Retinal pigment epithelial cell (primary cell): Measurements from ENCODE around the gene EXOG.

Experiments
- DNase-seq: peaks from one replicate; pipeline ENCODE4 v3.0.0-alpha.2; 2010; ENCODE audit warnings: low read depth
- H3K4me3 ChIP-seq: 2 replicates; pipeline ENCODE4 v1.5.1; 2011; ENCODE audit warnings: mild to moderate bottlenecking, low read length, control low read depth, moderate library complexity
- TF ChIP-seq, protein P1 (sequence below): conservative IDR thresholded peaks from 2 replicates; pipeline ENCODE4 v1.5.1; 2011; ENCODE audit warnings: low read depth, low read length, control low read depth, inconsistent platforms

The EXOG gene

DNA sequence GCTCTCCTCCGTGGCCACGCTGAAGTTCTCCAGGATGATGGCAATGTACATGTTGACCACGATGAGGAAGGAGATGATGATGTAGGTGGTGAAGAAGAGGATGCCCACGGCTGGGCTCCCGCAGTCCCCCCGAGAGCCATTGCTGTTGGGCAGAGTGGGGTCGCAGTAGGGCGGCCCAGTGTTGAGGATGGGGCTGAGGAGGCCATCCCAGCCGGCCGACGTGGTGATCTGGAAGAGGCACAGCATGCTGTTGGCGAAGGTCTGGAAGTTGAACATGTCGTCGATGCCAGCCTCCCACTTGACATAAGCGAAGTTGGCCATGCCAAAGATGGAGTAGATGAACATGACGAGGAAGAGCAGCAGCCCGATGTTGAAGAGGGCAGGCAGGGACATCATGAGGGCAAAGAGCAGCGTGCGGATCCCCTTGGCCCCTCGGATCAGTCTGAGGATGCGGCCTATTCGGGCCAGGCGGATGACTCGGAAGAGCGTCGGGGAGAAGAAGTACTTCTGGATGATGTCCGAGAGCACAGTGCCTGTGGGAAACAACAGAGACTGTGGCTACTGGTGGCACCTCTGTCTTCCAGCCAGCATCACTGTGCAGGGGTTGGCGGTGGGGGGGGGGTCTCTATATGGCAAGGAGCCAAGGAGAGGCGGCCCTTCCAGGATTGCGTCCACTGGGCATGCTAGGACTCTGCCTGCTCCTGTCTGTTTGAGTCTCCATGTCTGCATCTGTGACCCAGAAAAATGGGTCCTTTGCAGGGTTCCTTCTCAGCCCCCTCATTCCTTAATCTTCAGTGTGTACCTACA, 55.1 kb downstream of the EXOG start:
- TF ChIP-seq, protein P1, sequence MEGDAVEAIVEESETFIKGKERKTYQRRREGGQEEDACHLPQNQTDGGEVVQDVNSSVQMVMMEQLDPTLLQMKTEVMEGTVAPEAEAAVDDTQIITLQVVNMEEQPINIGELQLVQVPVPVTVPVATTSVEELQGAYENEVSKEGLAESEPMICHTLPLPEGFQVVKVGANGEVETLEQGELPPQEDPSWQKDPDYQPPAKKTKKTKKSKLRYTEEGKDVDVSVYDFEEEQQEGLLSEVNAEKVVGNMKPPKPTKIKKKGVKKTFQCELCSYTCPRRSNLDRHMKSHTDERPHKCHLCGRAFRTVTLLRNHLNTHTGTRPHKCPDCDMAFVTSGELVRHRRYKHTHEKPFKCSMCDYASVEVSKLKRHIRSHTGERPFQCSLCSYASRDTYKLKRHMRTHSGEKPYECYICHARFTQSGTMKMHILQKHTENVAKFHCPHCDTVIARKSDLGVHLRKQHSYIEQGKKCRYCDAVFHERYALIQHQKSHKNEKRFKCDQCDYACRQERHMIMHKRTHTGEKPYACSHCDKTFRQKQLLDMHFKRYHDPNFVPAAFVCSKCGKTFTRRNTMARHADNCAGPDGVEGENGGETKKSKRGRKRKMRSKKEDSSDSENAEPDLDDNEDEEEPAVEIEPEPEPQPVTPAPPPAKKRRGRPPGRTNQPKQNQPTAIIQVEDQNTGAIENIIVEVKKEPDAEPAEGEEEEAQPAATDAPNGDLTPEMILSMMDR = no peak
- no peak for DNase-seq
- H3K4me3 ChIP-seq = no peak overlapping the region

DNA sequence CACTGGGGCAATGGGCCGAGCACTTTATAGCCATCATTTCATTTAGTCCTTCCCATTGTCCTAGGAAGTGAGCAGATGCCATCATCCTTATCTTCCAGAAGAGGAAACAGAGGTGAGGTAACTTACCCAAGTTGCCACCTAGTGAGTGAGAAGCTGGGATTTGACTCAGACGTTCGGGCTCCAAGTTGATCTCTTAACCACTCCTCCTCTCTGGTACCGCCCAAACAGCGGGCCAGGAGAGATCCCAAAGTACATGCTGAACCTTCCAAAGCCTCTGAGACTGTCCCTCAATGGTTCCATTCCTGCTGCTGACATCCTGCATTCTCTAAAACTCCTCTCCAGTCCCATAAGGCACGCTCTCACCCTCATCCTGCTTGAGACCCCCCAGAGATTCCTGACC, 56.2 kb downstream of the EXOG start:
- H3K4me3 ChIP-seq = no peak overlapping the region
- TF ChIP-seq, protein P1 = no peak
- DNase-seq = no peak

DNA sequence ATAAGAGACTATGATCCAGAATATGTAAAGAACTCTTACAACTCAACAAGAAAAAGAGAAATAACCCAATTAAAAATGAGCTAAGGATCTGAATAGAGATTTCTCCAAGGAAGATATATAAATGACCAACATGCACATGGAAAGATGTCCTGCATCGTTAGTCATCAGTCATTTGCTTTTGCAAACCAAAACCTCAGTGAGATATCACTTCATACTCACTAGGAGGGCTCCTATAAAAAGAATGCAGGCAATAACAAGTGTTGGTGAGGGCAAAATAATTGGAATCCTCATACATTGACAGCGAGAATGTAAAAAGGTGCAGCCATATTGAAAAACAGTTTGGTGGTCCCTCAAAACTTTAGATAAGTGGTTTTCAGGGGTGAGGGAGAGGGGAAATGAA, 56.9 kb downstream of the EXOG start:
- DNase-seq = no peak
- no peak overlapping the region for H3K4me3 ChIP-seq
- TF ChIP-seq, protein P1 = no peak

DNA sequence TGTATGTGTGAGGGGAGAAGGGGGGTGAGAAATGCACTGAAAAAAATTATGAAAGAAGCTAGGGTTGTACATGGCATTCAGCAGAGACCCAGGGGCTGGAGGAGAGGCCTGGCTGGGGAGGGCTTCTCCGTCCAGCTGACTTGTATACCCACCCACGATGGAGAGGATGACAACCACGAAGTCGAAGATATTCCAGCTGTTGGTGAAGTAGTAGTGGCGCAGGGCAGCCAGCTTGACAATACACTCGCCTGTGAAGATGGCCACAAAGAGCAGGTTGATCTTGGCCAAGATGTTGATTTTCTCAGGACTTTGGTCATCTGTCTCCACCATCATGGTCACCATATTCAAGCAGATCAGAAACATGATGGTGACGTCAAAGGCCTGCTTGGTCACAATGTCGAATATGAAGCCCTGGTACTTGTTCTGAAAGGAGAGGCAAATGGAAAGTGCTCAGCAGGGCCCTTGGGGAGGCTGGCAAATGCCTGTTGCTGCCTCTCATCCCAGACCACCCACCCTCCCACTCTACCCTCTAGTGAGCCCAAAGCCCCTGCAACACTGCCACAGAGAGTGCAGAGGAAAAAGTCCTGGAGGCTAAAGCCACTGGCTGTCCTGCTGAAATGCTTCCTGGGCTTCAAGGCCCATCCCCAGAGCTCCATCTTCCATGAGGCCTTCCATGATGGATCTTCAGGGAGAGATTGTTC, 58.1 kb downstream of the EXOG start:
- no peak for DNase-seq
- no peak overlapping the region for H3K4me3 ChIP-seq
- TF ChIP-seq, protein P1 = no peak

DNA sequence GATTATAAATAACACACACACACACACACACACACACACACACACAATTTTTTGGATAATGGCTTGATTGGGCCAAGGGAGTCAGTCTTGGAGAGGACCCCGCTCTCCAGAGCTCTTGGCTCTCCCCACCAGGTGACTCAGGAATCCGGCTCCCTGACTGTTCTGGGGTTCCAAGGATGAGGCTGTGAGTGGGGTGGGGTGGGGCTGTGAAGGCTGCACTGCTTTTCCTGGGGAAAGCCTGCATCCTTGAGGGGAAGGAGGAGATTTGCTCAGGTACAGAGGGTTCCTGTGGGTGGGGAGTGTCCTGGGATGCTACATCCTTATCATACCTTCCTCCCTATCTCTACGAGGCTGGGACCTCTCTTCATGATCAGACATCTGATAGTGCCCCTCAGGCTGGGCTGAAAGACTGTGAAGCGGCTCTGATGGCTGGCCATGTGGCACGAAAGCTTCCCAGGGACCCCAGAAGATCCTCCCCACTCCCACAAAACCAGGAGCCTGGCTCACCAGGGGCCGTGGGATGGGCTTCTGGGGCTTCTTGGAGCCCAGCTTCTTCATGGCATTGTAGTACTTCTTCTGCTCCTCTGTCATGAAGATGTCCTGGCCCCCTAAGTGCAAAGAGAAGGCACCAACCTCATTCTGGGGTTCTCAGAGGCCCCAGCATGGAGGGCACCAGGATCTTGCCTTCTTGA, 59.2 kb downstream of the EXOG start:
- no peak overlapping the region for H3K4me3 ChIP-seq

DNA sequence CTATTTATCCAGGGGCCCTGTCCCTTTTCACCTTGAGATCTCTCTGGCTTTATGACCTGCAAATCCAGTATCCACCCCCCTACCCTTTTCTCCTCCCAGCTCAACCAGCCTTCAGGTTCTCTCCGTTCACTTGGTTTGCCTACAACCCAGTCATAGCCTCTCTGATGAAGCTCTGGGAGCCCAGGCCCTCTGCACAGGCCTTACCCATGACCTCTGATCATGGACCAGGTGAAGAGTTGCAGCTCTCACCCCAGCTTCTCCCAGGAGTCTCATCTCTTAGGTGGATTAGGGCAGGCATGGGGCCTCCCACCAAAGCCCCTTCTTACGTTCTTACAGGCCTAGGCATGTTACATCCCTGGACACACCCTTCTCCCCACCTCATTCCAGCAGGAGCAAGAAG, 59.8 kb downstream of the EXOG start:
- TF ChIP-seq, protein P1 = no peak
- DNase-seq = no peak

More for the DNA sequence above, 59.2 kb downstream of the EXOG start:
- TF ChIP-seq, protein P1 = no peak
- DNase-seq = no peak

More for the DNA sequence above, 59.8 kb downstream of the EXOG start:
- no peak overlapping the region for H3K4me3 ChIP-seq
